ENCODE results near the gene BCOR. TPM values are rescaled to one million over a fixed set of nuclear protein-coding genes. Genes with fewer than 3 reads are reported as not detected.

Gene BCOR
- total and polyA plus RNA-seq, 2 of the 4 experiments (the other 2 are of a cell fraction): 7.5 to 9.0 TPM

GRCh38 chrX:40003428-40004245 is 94.1 kb downstream of the BCOR start:
- no peaks in the 10 kb centered on the region for H3K79me1 ChIP-seq (ENCODE audit: low read depth in 1 of 2, low read length in 2 of 2)
- peaks cover 29% of the 10 kb centered on the region for H3K27me3 ChIP-seq (ENCODE audit: control insufficient read depth, insufficient read depth, low read length)
- in situ Hi-C loops (cut with MboI; ENCODE audit: low sequenced_read_pairs): no loop called here
- peak; percentile 17 for DNase-seq
- H4K8ac ChIP-seq (ENCODE audit: low read depth in 2 of 2, low read length in 2 of 2): no peak overlapping the region
- H2BK120ac ChIP-seq (ENCODE audit: low read depth, low read length): no peak overlapping the region
- H3K36me3 ChIP-seq (ENCODE audit: control insufficient read depth, insufficient read depth, low read length): no peaks in the 10 kb centered on the region
- 35% methylated on average over 2 of the region's 8 CpGs; no CpG with 5 or more reads in 1 of the 2 experiments for WGBS, 2 experiments (ENCODE audit: extremely low coverage in 2 of 2, insufficient read length in 1 of 2)
- H3K4me3 ChIP-seq (ENCODE audit: insufficient read depth, low read depth, low read length): no peak overlapping the region
- H4K5ac ChIP-seq (ENCODE audit: low read depth, low read length): no peak overlapping the region
- CTCF ChIA-PET: no interaction called here
- H2AK5ac ChIP-seq (ENCODE audit: low read depth, low read length): no peak overlapping the region
- TF ChIP-seq USF2 (IDR thresholded peaks at IDR 0.05; ENCODE audit: low read depth, low read length) (no peak), BHLHE40 (IDR thresholded peaks at IDR 0.05; ENCODE audit: low read depth, low read length) (no peak), SMC3 (IDR thresholded peaks at IDR 0.05; ENCODE audit: low read depth, low read length) (no peak), CEBPB (IDR thresholded peaks at IDR 0.05; ENCODE audit: low read depth, low read length) (0 out of 2 replicates have a peak, but pooled peaks have one; percentile 14)
- no peak overlapping the region for H3K27ac ChIP-seq (ENCODE audit: insufficient read depth, low read length)
- POLR2A ChIA-PET (ENCODE audit: unreplicated experiment): no interaction called here
- H3K4me1 ChIP-seq (ENCODE audit: control insufficient read depth, insufficient read depth, low read length): no peaks in the 10 kb centered on the region; the same call in 1 of the 2 replicates
- H3K9ac ChIP-seq (ENCODE audit: low read depth, low read length): no peak overlapping the region
- no peaks in the 10 kb centered on the region for H4K20me1 ChIP-seq (ENCODE audit: insufficient read depth, low read length)
- dilution Hi-C loops (cut with HindIII; ENCODE audit: low sequenced_read_pairs, unreplicated experiment): no loop called here
- H3K9me1 ChIP-seq (ENCODE audit: insufficient read depth, low read length): no peaks in the 10 kb centered on the region
- H4K91ac ChIP-seq (ENCODE audit: insufficient read depth, low read depth, low read length): no peak overlapping the region
- peak; percentile 56 for ATAC-seq (ENCODE audit: low read depth)
- no TSS peak for BruUV-seq (replicated peaks)
- H3K14ac ChIP-seq (replicated peaks; ENCODE audit: low read depth, low read length): no peak overlapping the region
- H3K4ac ChIP-seq (ENCODE audit: low read depth, low read length): no peak overlapping the region
- H3K4me2 ChIP-seq (ENCODE audit: low read depth, low read length): no peak overlapping the region
- no peak overlapping the region for H2AK9ac ChIP-seq (replicated peaks; ENCODE audit: low read depth, low read length, poor library complexity)
- no peak overlapping the region for H2AFZ ChIP-seq (replicated peaks; ENCODE audit: low read length, poor library complexity)
- H3K56ac ChIP-seq (ENCODE audit: extremely low read depth, insufficient read depth, low read length): no peak overlapping the region
- no peak overlapping the region for H3K23ac ChIP-seq (ENCODE audit: low read depth, low read length)
- H3K9me3 ChIP-seq (ENCODE audit: control insufficient read depth, insufficient read depth, low read length): peaks cover 6% of the 10 kb centered on the region; the same call in 1 of the 2 replicates
- no peak overlapping the region for H3K18ac ChIP-seq (ENCODE audit: low read depth, low read length)
- no peak overlapping the region for H2BK5ac ChIP-seq (ENCODE audit: low read depth, low read length, poor library complexity, severe bottlenecking)
- intact Hi-C loops (cut with micrococcal nuclease): no loop called here
- H2BK15ac ChIP-seq (ENCODE audit: low read depth, low read length): no peak overlapping the region
- H2BK20ac ChIP-seq (ENCODE audit: low read depth, low read length): no peak overlapping the region
